Esophagus mucosa (tissue), 1 donor: ENCODE data around the gene CTNNA3. TPM values are rescaled to one million over a fixed set of nuclear protein-coding genes. Genes with fewer than 3 reads are reported as not detected.
"Not testable (repeated sequence)": the region's sequence is repeated elsewhere in the genome, so short reads cannot be mapped to it uniquely, and the experiment has no call there.

Experiments
- ATAC-seq: fragments of 200-7000 bp; cut with Tn5 transposase; one replicate; pipeline ENCODE4 v1.9.1; 2020
- total RNA-seq: library from RNA; stranded (reverse); gene quantifications from one replicate; pipeline ENCODE4 v1.2.4, GENCODE V29; 2023
- donor health status: DM: yes; HTN: yes; CAD: no.

CTNNA3 gene
- total RNA-seq, 1 donor from 2014 or later: not detected

GRCh38 chr10:66513504-66513903, 1182.5 kb downstream of the CTNNA3 start:
- ATAC-seq: no peak

- no peak for ATAC-seq
Observed at GRCh38 chr10:66505003-66505657, 1190.9 kb downstream of the CTNNA3 start.

GRCh38 chr10:66501356-66501755, 1194.6 kb downstream of the CTNNA3 start:
- ATAC-seq: no peak

DNA sequence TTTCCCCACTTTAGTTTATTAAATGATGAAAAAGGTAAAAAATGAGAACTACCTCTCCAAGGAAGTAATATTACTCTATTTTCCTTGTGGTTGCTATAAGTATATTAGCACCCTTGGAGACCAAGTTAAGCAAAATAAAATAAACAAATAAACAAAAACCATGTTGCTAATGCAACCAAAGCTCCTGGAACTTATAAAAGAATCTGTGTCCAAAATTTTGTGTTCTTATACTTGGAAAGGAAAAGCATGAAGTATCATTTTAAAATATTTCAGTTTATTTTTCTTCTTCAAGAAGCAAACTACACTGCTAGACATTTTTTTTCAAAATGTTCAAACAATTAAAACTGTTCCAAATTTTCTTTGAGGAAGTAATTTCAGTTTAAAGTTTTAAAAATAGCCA, 1212.0 kb downstream of the CTNNA3 start:
- no peak for ATAC-seq

GRCh38 chr10:66472156-66472555, 1223.8 kb downstream of the CTNNA3 start:
- ATAC-seq: no peak

DNA sequence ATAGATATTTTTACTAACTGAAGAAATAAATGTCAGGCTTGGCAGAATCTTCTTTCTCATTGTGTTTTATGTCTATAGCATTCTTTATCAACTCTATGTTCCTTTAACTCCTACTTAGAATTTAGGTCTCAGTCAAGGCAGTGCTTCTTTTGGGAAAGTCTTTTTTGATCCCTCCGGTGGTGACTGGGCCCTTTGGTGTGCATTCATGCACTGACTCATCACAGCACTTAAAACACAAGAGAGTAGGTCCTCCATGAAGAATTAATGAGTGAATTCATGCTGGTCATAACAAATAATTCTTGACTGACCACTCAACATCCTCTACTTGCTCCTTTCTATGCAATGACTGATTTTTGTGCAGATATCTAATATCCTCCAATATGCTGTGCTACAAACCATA, 1229.0 kb downstream of the CTNNA3 start:
- no peak for ATAC-seq

- ATAC-seq: no peak
Observed at GRCh38 chr10:66466622-66467021, 1229.4 kb downstream of the CTNNA3 start.

DNA sequence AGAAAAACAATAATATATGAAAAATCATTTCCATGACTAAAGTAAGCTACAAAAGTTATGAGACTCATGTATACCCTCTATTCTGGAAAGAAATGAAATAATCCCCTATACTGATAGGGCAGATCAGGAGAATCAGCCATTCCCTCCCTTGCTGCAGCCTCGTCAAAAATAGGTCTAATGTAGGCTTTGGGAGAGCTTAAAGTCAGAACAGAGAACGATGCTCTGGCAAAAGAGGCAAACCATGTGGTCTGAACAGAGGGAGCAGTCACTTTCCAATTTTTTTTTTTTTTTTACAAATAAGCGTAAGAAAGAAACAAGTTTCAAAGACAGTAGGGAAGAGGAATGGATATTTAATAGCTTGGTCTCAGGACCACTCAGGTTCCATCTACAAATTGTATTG, 1232.4 kb downstream of the CTNNA3 start:
- no peak for ATAC-seq

GRCh38 chr10:66457629-66458028, 1238.4 kb downstream of the CTNNA3 start:
- no peak for ATAC-seq

- ATAC-seq: no peak
Observed at GRCh38 chr10:66455304-66455703, 1240.7 kb downstream of the CTNNA3 start.

GRCh38 chr10:66440568-66440967, 1255.4 kb downstream of the CTNNA3 start:
- ATAC-seq: no peak

DNA sequence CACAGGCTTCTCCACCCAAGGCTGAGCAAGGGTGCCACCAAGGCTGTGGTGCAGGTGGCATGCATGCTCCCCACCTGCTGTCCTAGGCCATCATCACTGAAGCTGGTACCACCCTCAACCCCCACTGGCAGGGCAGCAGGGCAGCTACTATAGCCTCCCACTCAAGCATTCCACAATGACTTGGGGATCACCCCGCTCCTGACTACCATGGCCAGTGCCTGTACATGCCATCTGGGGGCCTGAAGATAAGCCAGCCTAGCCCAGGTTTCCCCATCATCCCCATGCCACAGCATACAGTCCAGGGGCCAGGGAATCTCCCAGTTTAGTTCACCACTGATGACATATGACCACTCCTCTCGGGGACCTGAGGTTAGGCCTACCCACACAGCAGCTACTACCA, 1281.1 kb downstream of the CTNNA3 start:
- no peak for ATAC-seq

GRCh38 chr10:66405566-66405965, 1290.4 kb downstream of the CTNNA3 start:
- ATAC-seq: no peak

- no peak for ATAC-seq
Observed at GRCh38 chr10:66398669-66399068, 1297.3 kb downstream of the CTNNA3 start.

DNA sequence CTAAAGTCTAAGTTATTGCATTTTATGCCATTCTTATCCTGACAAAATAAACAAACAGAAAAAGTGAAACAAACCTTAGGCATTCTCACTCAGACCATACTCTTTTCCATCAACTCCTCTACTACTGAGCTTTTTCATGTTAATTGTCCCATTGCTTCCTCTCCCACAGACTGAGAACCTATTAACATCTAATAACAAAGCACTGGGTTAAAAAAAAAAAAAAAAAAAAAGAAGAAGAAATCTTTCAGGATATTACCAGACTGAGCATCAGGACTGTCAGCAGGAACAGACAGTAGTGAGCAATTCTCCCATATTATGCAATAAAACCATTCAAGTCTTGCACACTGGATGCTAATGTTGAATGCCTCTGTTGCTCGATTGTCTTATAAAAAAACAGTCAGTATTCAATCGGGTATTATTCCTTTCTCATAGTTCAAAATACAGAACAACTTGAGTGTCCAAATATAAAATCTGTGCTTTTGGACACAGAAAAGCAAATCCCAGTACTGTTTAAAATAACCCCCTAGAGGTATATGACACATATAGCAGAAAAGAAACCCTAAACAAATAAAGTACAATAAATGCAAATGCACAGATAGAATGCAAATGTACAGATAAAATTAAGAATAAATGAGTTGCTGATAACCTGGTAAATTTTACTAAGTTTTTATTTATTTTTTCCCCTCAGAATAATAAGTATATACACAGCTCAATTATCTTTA, 1301.5 kb downstream of the CTNNA3 start:
- ATAC-seq: no peak

GRCh38 chr10:66390926-66391325, 1305.1 kb downstream of the CTNNA3 start:
- no peak for ATAC-seq

GRCh38 chr10:66381045-66381444, 1315.0 kb downstream of the CTNNA3 start:
- no peak for ATAC-seq

- no peak for ATAC-seq
Observed at GRCh38 chr10:66378117-66378876, 1317.7 kb downstream of the CTNNA3 start.

DNA sequence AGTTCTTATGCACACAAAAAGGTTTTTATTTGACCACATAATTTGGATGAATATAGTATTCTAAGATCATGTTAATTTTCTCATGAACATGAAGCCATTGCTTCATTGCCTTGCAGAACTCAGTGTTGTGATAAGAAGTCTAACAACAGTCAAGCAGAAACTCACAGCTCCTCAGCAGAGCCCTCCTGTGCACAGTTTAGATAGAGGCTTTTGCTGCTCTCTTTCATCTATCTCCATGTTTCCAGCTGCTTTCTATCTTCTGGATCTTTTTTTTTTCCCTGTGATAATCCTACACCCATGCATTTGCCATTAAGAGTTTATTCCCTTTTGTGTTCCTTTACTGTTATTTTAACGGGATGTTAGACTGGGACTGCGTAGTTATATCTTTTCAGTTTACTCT, 1327.8 kb downstream of the CTNNA3 start:
- no peak for ATAC-seq

DNA sequence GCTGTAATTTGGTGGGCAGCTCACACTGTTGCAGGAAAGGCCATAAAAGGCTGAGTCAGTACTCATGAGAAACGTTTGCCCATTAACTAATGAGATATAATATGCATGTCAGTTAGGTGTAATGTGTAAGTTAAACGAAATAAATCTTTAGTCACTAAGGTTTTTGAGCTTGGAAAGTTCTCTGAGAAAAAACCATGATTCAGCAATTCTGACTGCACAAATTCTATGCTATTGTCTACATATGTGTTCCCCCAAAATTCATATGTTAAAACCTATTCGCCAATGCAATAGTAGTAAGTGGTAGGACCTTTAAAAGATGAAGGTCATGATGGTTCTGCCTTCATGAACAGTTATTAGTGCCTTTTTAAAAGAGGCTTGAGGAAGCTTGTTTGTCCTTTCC, 1329.8 kb downstream of the CTNNA3 start:
- no peak for ATAC-seq

GRCh38 chr10:66365686-66366085, 1330.3 kb downstream of the CTNNA3 start:
- no peak for ATAC-seq

DNA sequence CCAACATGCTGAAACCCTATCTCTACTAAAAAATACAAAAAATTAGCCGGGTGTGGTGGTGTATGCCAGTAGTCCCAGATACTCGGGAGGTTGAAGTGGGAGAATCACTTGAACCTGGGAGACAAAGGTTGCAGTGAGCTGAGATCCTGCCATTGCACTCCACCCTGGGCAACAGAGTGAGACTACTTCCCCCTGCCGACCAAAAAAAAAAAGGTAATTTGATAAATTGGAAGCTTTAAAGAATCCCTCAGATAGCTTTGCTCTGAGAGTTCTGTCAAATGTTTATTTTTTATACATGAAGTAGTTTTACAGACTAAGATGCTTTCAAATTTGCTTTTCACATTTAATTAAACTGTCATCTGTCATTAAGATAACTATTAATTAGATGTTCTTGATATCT, 1333.5 kb downstream of the CTNNA3 start:
- ATAC-seq: no peak

GRCh38 chr10:66353822-66354221, 1342.2 kb downstream of the CTNNA3 start:
- ATAC-seq: not testable (repeated sequence)

GRCh38 chr10:66353422-66353821, 1342.6 kb downstream of the CTNNA3 start:
- ATAC-seq: no peak
